ENCODE measurements around the gene INHA.

Gene INHA

DNA sequence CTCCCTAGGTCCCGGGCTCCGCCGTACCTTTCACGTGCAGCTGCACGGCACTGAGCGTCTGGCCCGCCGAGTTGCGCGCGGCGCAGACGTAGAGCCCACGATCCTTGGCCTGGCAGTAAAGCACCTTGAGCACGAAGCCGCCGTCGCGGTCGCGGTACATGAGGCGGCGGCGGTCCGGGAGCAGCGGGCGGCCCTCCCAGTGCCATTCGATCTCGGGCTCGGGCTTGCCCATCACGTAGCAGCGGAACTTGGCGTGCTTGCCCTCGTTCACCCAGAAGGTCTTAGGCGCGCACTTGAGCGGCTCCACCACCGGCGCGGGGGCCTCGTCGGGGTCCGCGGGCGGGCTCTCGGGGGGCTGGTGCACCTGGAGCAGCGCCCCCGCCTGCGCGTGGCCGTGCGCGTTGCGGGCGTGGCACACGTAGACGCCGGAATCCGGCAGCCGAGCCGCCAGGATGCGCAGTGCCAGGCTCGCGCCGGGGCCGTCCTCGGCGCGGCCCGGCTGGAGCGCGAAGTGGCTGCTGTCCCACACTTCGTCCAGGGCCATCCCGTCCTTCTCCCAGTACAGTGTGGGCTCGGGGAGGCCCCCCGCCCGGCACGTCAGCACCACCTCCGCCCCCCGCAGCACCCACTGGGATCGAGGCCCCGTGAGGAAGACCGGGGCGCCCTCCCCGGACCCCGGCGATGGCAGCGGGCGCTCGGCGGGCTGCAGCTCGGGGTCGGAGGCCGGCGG is 1.8 kb upstream of the INHA start:
- no peaks in the 10 kb centered on the region for H4K20me1 ChIP-seq (ENCODE audit: insufficient read depth, low read length)
- TF ChIP-seq EZH2 (optimal IDR thresholded peaks at IDR 0.05; ENCODE audit: low read depth, low read length) (no peak), EZH2phosphoT487 (IDR thresholded peaks at IDR 0.05; ENCODE audit: low read length) (no peak)
- TF ChIP-seq, protein P1, sequence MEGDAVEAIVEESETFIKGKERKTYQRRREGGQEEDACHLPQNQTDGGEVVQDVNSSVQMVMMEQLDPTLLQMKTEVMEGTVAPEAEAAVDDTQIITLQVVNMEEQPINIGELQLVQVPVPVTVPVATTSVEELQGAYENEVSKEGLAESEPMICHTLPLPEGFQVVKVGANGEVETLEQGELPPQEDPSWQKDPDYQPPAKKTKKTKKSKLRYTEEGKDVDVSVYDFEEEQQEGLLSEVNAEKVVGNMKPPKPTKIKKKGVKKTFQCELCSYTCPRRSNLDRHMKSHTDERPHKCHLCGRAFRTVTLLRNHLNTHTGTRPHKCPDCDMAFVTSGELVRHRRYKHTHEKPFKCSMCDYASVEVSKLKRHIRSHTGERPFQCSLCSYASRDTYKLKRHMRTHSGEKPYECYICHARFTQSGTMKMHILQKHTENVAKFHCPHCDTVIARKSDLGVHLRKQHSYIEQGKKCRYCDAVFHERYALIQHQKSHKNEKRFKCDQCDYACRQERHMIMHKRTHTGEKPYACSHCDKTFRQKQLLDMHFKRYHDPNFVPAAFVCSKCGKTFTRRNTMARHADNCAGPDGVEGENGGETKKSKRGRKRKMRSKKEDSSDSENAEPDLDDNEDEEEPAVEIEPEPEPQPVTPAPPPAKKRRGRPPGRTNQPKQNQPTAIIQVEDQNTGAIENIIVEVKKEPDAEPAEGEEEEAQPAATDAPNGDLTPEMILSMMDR (IDR thresholded peaks at IDR 0.05; ENCODE audit: low read length), result no peak
- no peak overlapping the region for H3K27ac ChIP-seq (ENCODE audit: low read length)
- no peak for DNase-seq
- H3K9me3 ChIP-seq (replicated peaks; ENCODE audit: insufficient read depth, low read length), result no peaks in the 10 kb centered on the region
- H2AFZ ChIP-seq (ENCODE audit: low read length), result no peak overlapping the region
- no peak overlapping the region for H3K9ac ChIP-seq (ENCODE audit: low read length)
- H3K36me3 ChIP-seq (replicated peaks; ENCODE audit: insufficient read depth, low read length), result no peaks in the 10 kb centered on the region
- peaks cover 82% of the 10 kb centered on the region for H3K27me3 ChIP-seq (replicated peaks; ENCODE audit: insufficient read depth, low read length)
- no peaks in the 10 kb centered on the region for H3K79me2 ChIP-seq (ENCODE audit: low read length)
- H3K4me3 ChIP-seq (ENCODE audit: low read length), result no peak overlapping the region
- no peaks in the 10 kb centered on the region for H3K9me2 ChIP-seq (replicated peaks; ENCODE audit: insufficient read depth, low read length)
- H3K4me1 ChIP-seq (ENCODE audit: low read length), result no peaks in the 10 kb centered on the region
- no peaks in the 10 kb centered on the region for H3F3A ChIP-seq (ENCODE audit: insufficient read depth, low read length)
- no peak overlapping the region for H3K4me2 ChIP-seq (ENCODE audit: low read depth, low read length)

DNA sequence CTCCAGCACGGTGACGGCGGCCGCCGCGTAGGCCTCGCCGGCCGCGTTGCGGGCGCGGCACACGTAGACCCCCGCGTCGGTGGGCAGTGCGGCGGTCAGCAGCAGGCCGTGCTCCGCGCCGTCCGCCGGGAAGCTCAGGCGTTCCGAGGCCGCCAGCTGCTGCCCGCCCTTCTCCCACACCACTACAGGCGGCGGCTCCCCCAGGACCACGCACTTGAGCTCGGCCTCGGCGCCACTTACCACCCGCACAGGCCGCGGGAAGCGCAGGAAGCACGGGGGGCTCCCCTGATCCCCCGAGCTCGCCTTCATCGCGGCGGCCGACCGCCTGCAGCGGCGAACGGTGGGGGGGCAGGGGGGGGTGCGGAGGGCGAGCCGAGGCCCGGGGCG is 1.2 kb upstream of the INHA start:
- H3K4me2 ChIP-seq (ENCODE audit: low read depth, low read length), result no peak overlapping the region
- H2AFZ ChIP-seq (ENCODE audit: low read length), result no peak overlapping the region
- no peak overlapping the region for H3K4me3 ChIP-seq (ENCODE audit: low read length)
- H3K36me3 ChIP-seq (replicated peaks; ENCODE audit: insufficient read depth, low read length), result no peaks in the 10 kb centered on the region
- peaks cover 81% of the 10 kb centered on the region for H3K27me3 ChIP-seq (replicated peaks; ENCODE audit: insufficient read depth, low read length)
- no peaks in the 10 kb centered on the region for H4K20me1 ChIP-seq (ENCODE audit: insufficient read depth, low read length)
- no peaks in the 10 kb centered on the region for H3K9me3 ChIP-seq (replicated peaks; ENCODE audit: insufficient read depth, low read length)
- no peaks in the 10 kb centered on the region for H3K4me1 ChIP-seq (ENCODE audit: low read length)
- TF ChIP-seq EZH2 (optimal IDR thresholded peaks at IDR 0.05; ENCODE audit: low read depth, low read length) (no peak), EZH2phosphoT487 (IDR thresholded peaks at IDR 0.05; ENCODE audit: low read length) (no peak)
- TF ChIP-seq, protein P1 (IDR thresholded peaks at IDR 0.05; ENCODE audit: low read length), result no peak
- no peaks in the 10 kb centered on the region for H3K9me2 ChIP-seq (replicated peaks; ENCODE audit: insufficient read depth, low read length)
- H3K9ac ChIP-seq (ENCODE audit: low read length), result no peak overlapping the region
- no peaks in the 10 kb centered on the region for H3K79me2 ChIP-seq (ENCODE audit: low read length)
- no peak for DNase-seq
- H3K27ac ChIP-seq (ENCODE audit: low read length), result no peak overlapping the region
- H3F3A ChIP-seq (ENCODE audit: insufficient read depth, low read length), result no peaks in the 10 kb centered on the region

DNA sequence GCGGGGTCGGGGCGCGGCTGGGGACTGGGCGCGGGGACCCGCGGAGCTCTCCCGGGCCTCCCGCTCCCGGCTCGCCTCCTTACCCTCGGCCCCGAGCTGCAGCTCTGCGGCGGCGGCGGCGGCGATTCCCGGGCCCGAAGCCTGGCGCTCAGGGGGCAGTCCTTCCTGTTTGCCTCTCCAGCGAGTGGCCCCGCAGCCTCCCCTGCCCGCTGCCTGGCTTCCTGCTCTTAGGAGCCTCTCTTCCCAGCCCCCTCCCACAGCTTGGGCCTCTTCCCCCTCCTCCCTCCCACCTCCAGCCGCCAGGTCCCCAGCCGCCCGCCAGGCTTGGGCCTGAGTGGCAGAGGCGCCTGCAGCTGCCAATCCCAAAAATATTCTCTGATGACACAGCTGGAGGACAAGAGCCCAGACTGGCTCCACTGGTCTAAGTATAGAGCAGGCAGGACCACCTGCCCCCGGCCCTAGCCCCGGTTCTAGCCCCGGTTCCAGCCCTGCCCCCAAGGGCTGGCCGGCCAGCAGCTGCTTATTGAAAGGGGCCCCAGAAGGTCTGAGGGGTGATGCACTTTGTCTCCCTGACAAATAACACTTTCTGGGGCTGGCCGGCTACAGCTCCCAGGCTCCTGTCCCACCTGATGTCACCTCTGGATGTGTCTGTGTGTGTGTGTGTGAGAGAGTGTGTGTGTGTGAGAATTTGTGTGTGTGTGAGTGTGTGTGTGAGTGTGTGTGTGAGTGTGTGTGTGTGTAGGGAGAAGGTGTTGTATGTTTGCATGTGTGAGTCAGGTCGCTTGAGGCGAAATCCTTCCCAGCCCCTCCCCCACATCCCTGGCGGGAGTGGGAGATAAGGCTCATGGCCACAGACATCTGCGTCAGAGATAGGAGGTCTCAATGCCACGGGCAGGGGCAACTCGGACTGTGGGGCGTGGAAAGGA is 536 bp upstream of the INHA start, which contains the start of gene OBSL1:
Gene OBSL1 (minus strand): TSS at position 229 of the 926 bp plus-strand sequence. CDS start 307 bp downstream, outside the sequence.
- Histone ChIP-seq H3K9me3 (replicated peaks; ENCODE audit: insufficient read depth, low read length) (no peaks in the 10 kb centered on the region), H3K4me3 (ENCODE audit: low read length) (no peak within 1 kb of the TSS), H3F3A (ENCODE audit: insufficient read depth, low read length) (no peaks in the 10 kb centered on the region), H3K36me3 (replicated peaks; ENCODE audit: insufficient read depth, low read length) (no peaks in the 10 kb centered on the region), H3K9me2 (replicated peaks; ENCODE audit: insufficient read depth, low read length) (no peaks in the 10 kb centered on the region), H3K27me3 (replicated peaks; ENCODE audit: insufficient read depth, low read length) (peaks cover 81% of the 10 kb centered on the region), H2AFZ (ENCODE audit: low read length) (no peak within 1 kb of the TSS), H3K79me2 (ENCODE audit: low read length) (no peaks in the 10 kb centered on the region), H3K9ac (ENCODE audit: low read length) (no peak within 1 kb of the TSS), H3K4me1 (ENCODE audit: low read length) (no peaks in the 10 kb centered on the region), H3K27ac (ENCODE audit: low read length) (no peak within 1 kb of the TSS), H3K4me2 (ENCODE audit: low read depth, low read length) (no peak within 1 kb of the TSS), H4K20me1 (ENCODE audit: insufficient read depth, low read length) (no peaks in the 10 kb centered on the region)
- no peak for DNase-seq
- TF ChIP-seq EZH2phosphoT487 (IDR thresholded peaks at IDR 0.05; ENCODE audit: low read length) (no peak), EZH2 (optimal IDR thresholded peaks at IDR 0.05; ENCODE audit: low read depth, low read length) (no peak)
- TF ChIP-seq, protein P1 (IDR thresholded peaks at IDR 0.05; ENCODE audit: low read length), result no peak
